IMR-90 (cell line): ENCODE results near the gene CHAT. TPM values are rescaled to one million over a fixed set of nuclear protein-coding genes. Genes with fewer than 3 reads are reported as not detected.

Experiments used
- ATAC-seq: fragments of 200-7000 bp; cut with Tn5 transposase; 2 replicates; pipeline ENCODE4 v1.9.1; 2020; ENCODE audit warnings: low read depth, mild to moderate bottlenecking, moderate library complexity
- BruUV-seq: library from RNA; stranded (reverse); fragments of 400-500 nt; replicated peaks from 2 replicates; lab custom pipeline; 2021; lab: Mats Ljungman, UMichigan
- CTCF ChIA-PET: fragments of 300-600 bp; formaldehyde crosslinking; extraction: SDS; loops from one replicate; lab custom pipeline; 2021; ENCODE audit warnings: antibody characterized with exemption; lab: Yijun Ruan, JAX
- POLR2A ChIA-PET: fragments of 300-600 bp; sonication (Branson Sonifier 250); formaldehyde crosslinking; loops from one replicate; lab custom pipeline; 2022; ENCODE audit warnings: antibody characterized with exemption; ENCODE audit not compliant: unreplicated experiment; lab: Charles Lee
- DNase-seq: peaks from one replicate; pipeline ENCODE4 v3.0.0; 2013
- H2AFZ ChIP-seq: replicated peaks from 2 replicates; pipeline ENCODE3; 2013; ENCODE audit warnings: low read length, mild to moderate bottlenecking; ENCODE audit not compliant: poor library complexity
- H2AK5ac ChIP-seq: 2 replicates; pipeline ENCODE4 v1.6.1; 2013; ENCODE audit warnings: low read depth, low read length, inconsistent platforms
- H2AK9ac ChIP-seq: replicated peaks from 2 replicates; pipeline ENCODE3; 2013; ENCODE audit warnings: mild to moderate bottlenecking, low read depth, low read length, moderate library complexity; ENCODE audit not compliant: poor library complexity
- H2BK120ac ChIP-seq: 2 replicates; pipeline ENCODE4 v1.6.1; 2013; ENCODE audit warnings: low read depth, low read length, inconsistent platforms
- H2BK15ac ChIP-seq: 3 replicates; pipeline ENCODE4 v1.6.1; 2013; ENCODE audit warnings: low read depth, low read length, inconsistent platforms
- H2BK20ac ChIP-seq: 2 replicates; pipeline ENCODE4 v1.6.1; 2013; ENCODE audit warnings: low read depth, mild to moderate bottlenecking, inconsistent platforms, low read length, moderate library complexity
- H2BK5ac ChIP-seq: 2 replicates; pipeline ENCODE4 v1.6.1; 2013; ENCODE audit warnings: mild to moderate bottlenecking, low read depth, low read length, inconsistent platforms; ENCODE audit not compliant: poor library complexity, severe bottlenecking
- H3K14ac ChIP-seq: replicated peaks from 2 replicates; pipeline ENCODE4 v1.6.1; 2013; ENCODE audit warnings: low read depth, low read length, inconsistent platforms
- H3K18ac ChIP-seq: 2 replicates; pipeline ENCODE4 v1.6.1; 2013; ENCODE audit warnings: low read depth, low read length, control low read depth
- H3K23ac ChIP-seq: 2 replicates; pipeline ENCODE4 v1.6.1; 2013; ENCODE audit warnings: low read depth, low read length, inconsistent platforms
- H3K27ac ChIP-seq: 2 replicates; pipeline ENCODE4 v1.5.1; 2013; ENCODE audit warnings: mild to moderate bottlenecking, control low read depth, low read length; ENCODE audit not compliant: insufficient read depth
- H3K27me3 ChIP-seq: 2 replicates; pipeline ENCODE4 v1.6.1; 2013; ENCODE audit warnings: low read length; ENCODE audit not compliant: control insufficient read depth, insufficient read depth
- H3K36me3 ChIP-seq: 2 replicates; pipeline ENCODE4 v1.6.1; 2013; ENCODE audit warnings: low read length, mixed read lengths; ENCODE audit not compliant: control insufficient read depth, insufficient read depth
- H3K4ac ChIP-seq: 2 replicates; pipeline ENCODE4 v1.6.1; 2013; ENCODE audit warnings: low read depth, low read length, inconsistent platforms
- H3K4me1 ChIP-seq: 2 replicates; pipeline ENCODE4 v1.6.1; 2013; ENCODE audit warnings: low read length, mixed read lengths; ENCODE audit not compliant: control insufficient read depth, insufficient read depth
- H3K4me2 ChIP-seq: 2 replicates; pipeline ENCODE4 v1.6.1; 2013; ENCODE audit warnings: low read depth, mild to moderate bottlenecking, control low read depth, low read length, moderate library complexity
- H3K4me3 ChIP-seq: 2 replicates; pipeline ENCODE4 v1.5.1; 2013; ENCODE audit warnings: low read depth, mild to moderate bottlenecking, control low read depth, low read length, moderate library complexity; ENCODE audit not compliant: insufficient read depth
- H3K56ac ChIP-seq: 2 replicates; pipeline ENCODE4 v1.6.1; 2013; ENCODE audit warnings: low read length, inconsistent platforms; ENCODE audit not compliant: insufficient read depth; ENCODE audit errors: extremely low read depth
- H3K79me1 ChIP-seq, 2 experiments: 2 replicates each; pipeline ENCODE4 v1.6.1; 2013; ENCODE audit warnings: low read length in 2 of 2, inconsistent platforms in 1 of 2, low read depth in 1 of 2
- H3K9ac ChIP-seq: 2 replicates; pipeline ENCODE4 v1.6.1; 2013; ENCODE audit warnings: low read depth, low read length, control low read depth
- H3K9me1 ChIP-seq: 2 replicates; pipeline ENCODE4 v1.6.1; 2013; ENCODE audit warnings: low read length, inconsistent platforms; ENCODE audit not compliant: insufficient read depth
- H3K9me3 ChIP-seq: 2 replicates; pipeline ENCODE4 v1.6.1; 2013; ENCODE audit warnings: low read length; ENCODE audit not compliant: control insufficient read depth, insufficient read depth
- H4K20me1 ChIP-seq: 2 replicates; pipeline ENCODE4 v1.6.1; 2013; ENCODE audit warnings: low read length, inconsistent platforms; ENCODE audit not compliant: insufficient read depth
- H4K5ac ChIP-seq: 2 replicates; pipeline ENCODE4 v1.6.1; 2013; ENCODE audit warnings: mild to moderate bottlenecking, low read depth, low read length, control low read depth
- H4K8ac ChIP-seq, 2 experiments: 2 replicates each; pipeline ENCODE4 v1.6.1; 2013; ENCODE audit warnings: low read depth in 2 of 2, low read length in 2 of 2, control low read depth in 1 of 2, inconsistent platforms in 1 of 2
- H4K91ac ChIP-seq: 2 replicates; pipeline ENCODE4 v1.6.1; 2013; ENCODE audit warnings: low read depth, low read length, inconsistent platforms; ENCODE audit not compliant: insufficient read depth
- ELK1 ChIP-seq: fragments of 150-350 bp; IDR thresholded peaks from 2 replicates; pipeline ENCODE4 v1.6.1; 2016; ENCODE audit warnings: low read depth, mild to moderate bottlenecking, low read length, moderate library complexity, borderline replicate concordance
- MAFK ChIP-seq: IDR thresholded peaks from 2 replicates; pipeline ENCODE4 v1.6.1; 2012; ENCODE audit warnings: low read depth, low read length, improper control_type of control experiment
- MAZ ChIP-seq: IDR thresholded peaks from 2 replicates; pipeline ENCODE4 v1.6.1; 2012; ENCODE audit warnings: low read depth, mild to moderate bottlenecking, low read length, improper control_type of control experiment, moderate library complexity, borderline replicate concordance
- MXI1 ChIP-seq: IDR thresholded peaks from 2 replicates; pipeline ENCODE4 v1.6.1; 2012; ENCODE audit warnings: low read depth, mild to moderate bottlenecking, low read length, moderate library complexity, borderline replicate concordance
- RCOR1 ChIP-seq: IDR thresholded peaks from 2 replicates; pipeline ENCODE4 v1.6.1; 2012; ENCODE audit warnings: mild to moderate bottlenecking, low read length, improper control_type of control experiment; ENCODE audit not compliant: insufficient replicate concordance
- WGBS, 2 experiments: methylation state at CpG; one replicate each; pipeline versions ENCODE4 v1.1.5 to v1.1.7; 2013; ENCODE audit warnings: missing lambda C conversion rate in 2 of 2; ENCODE audit not compliant: insufficient read length in 1 of 2; ENCODE audit errors: extremely low coverage in 2 of 2; 5-methylcytosine and 5-hydroxymethylcytosine counted together
- dilution Hi-C: fragments of 300-500 bp; cut with HindIII; formaldehyde crosslinking; loops from one replicate; pipeline ENCODE4 v1.14.3; 2018; ENCODE audit warnings: low sequenced_read_pairs; ENCODE audit not compliant: unreplicated experiment
- in situ Hi-C: fragments of 300-500 bp; cut with MboI; formaldehyde crosslinking; loops from 3 replicates; pipeline ENCODE4 v1.14.3; 2019; ENCODE audit warnings: low sequenced_read_pairs, inconsistent platforms, mixed read lengths
- intact Hi-C: fragments of 100-400 bp; cut with micrococcal nuclease; formaldehyde crosslinking; loops from 2 replicates; pipeline ENCODE4 v1.10.0; 2022
- polyA plus RNA-seq, 3 experiments: library from polyadenylated mRNA; depleted of rRNA; stranded (reverse); fragments of >200 nt; gene quantifications; 2 replicates each; pipeline ENCODE4 v1.2.3, GENCODE V29; 2012; ENCODE audit warnings: low replicate concordance in 1 of 3
- total RNA-seq: library from RNA; depleted of rRNA; stranded (reverse); fragments of >200 nt; gene quantifications from 2 replicates; pipeline ENCODE4 v1.2.3, GENCODE V29; 2012

CHAT gene
- total and polyA plus RNA-seq, 2 of the 4 experiments (the other 2 are of a cell fraction): not detected

GRCh38 chr10:49606981-49607535 lies 6.8 kb upstream of the CHAT start:
- Histone ChIP-seq H2AK9ac (no peak overlapping the region), H3K18ac (no peak overlapping the region), H4K20me1 (no peaks in the 10 kb centered on the region), H3K23ac (no peak overlapping the region), H3K9ac (no peak overlapping the region), H3K4me3 (no peak overlapping the region), H3K4me1 (no peaks in the 10 kb centered on the region), H3K9me1 (no peaks in the 10 kb centered on the region), H3K56ac (no peak overlapping the region), H2BK120ac (no peak overlapping the region), H4K91ac (no peak overlapping the region), H2BK15ac (no peak overlapping the region), H3K9me3 (peaks cover 8% of the 10 kb centered on the region; the same call in 1 of the 2 replicates), H3K4me2 (no peak overlapping the region), H3K27me3 (peaks cover 50% of the 10 kb centered on the region), H4K8ac (no peak overlapping the region), H3K27ac (no peak overlapping the region), H2AFZ (no peak overlapping the region), H3K14ac (no peak overlapping the region), H4K5ac (no peak overlapping the region), H3K79me1 (no peaks in the 10 kb centered on the region), H3K36me3 (no peaks in the 10 kb centered on the region), H2AK5ac (no peak overlapping the region), H2BK20ac (no peak overlapping the region), H3K4ac (no peak overlapping the region), H2BK5ac (no peak overlapping the region)
- POLR2A ChIA-PET: interaction anchor here (0.5 kb wide), 1 partner anchor 11 kb away, joined by 3 read pairs; no protein-coding TSS in a partner anchor
- intact Hi-C loops (loop anchor here (5.0 kb wide), 1 partner anchor 155 kb away; the partner anchor contains the start of gene OGDHL), in situ Hi-C loops (no loop called here), dilution Hi-C loops (no loop called here)
- BruUV-seq: no TSS peak
- ATAC-seq: peak; percentile 96
- peak; percentile 45 for DNase-seq
- peak; percentile 48; the same call in 1 of the 2 replicates for TF ChIP-seq MAZ
- TF ChIP-seq MXI1: 0 out of 2 replicates have a peak, but pooled peaks have one; percentile 36
- TF ChIP-seq RCOR1: peak; percentile 26
- no peak for TF ChIP-seq ELK1
- TF ChIP-seq MAFK: no peak
- 0% methylated on average over 6 of the region's 22 CpGs; no CpG with 5 or more reads in 1 of the 2 experiments for WGBS, 2 experiments
- CTCF ChIA-PET: no interaction called here
